Liver (tissue), 3 donors: Measurements from ENCODE around the gene NANOG.

Source experiments
- JUND ChIP-seq, 2 donors: IDR thresholded peaks; 2 replicates each; pipeline ENCODE4 v1.6.1; 2016; ENCODE audit warnings: antibody characterized with exemption in 2 of 2
- SP1 ChIP-seq: IDR thresholded peaks from 2 replicates; pipeline ENCODE4 v1.6.1; 2018; ENCODE audit warnings: antibody characterized with exemption, mild to moderate bottlenecking
- TAF1 ChIP-seq: conservative IDR thresholded peaks from 2 replicates; pipeline ENCODE4 v1.6.1; 2016; ENCODE audit warnings: antibody characterized with exemption, mild to moderate bottlenecking
- TF ChIP-seq, protein P1 (sequence below): fragments of 150-350 bp; IDR thresholded peaks from 2 replicates; pipeline ENCODE4 v1.5.1; 2017; ENCODE audit warnings: improper control_type of control experiment, low read depth, low read length; ENCODE audit not compliant: missing input control
- donor health status: healthy.
- donor health status: healthy.

DNA sequence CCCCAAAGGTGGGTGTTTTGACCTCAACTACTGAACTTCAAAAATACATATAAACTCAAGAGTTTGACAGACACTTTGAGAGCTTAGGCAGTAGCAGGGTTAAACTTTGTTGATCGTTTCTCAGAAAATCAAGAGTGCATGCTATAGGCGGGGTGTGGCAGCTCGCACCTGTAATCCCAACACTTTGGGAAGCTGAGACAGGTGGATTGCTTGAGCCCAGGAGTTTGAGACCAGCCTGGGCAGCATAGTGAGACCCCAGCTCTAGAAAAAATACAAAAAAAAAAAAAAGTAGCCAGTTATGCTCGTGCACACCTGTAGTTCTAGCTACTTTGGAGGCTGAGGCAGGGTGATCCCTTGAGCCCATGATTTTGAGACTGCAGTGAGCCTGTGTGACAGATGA, 12.3 kb downstream of the NANOG start:
- TF ChIP-seq TAF1, result no peak
- TF ChIP-seq JUND (IDR thresholded peaks at IDR 0.05), result no peak
- TF ChIP-seq SP1, result no peak
- TF ChIP-seq, protein P1, sequence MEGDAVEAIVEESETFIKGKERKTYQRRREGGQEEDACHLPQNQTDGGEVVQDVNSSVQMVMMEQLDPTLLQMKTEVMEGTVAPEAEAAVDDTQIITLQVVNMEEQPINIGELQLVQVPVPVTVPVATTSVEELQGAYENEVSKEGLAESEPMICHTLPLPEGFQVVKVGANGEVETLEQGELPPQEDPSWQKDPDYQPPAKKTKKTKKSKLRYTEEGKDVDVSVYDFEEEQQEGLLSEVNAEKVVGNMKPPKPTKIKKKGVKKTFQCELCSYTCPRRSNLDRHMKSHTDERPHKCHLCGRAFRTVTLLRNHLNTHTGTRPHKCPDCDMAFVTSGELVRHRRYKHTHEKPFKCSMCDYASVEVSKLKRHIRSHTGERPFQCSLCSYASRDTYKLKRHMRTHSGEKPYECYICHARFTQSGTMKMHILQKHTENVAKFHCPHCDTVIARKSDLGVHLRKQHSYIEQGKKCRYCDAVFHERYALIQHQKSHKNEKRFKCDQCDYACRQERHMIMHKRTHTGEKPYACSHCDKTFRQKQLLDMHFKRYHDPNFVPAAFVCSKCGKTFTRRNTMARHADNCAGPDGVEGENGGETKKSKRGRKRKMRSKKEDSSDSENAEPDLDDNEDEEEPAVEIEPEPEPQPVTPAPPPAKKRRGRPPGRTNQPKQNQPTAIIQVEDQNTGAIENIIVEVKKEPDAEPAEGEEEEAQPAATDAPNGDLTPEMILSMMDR, result no peak
